Psoas muscle (tissue), 8 donors: ENCODE measurements around the gene CADM2. TPM values are rescaled to one million over a fixed set of nuclear protein-coding genes. Genes with fewer than 3 reads are reported as not detected.

Experiments used
- ATAC-seq, 4 donors: fragments of 200-7000 bp; cut with Tn5 transposase; one replicate each; pipeline ENCODE4 v1.9.1; 2020; ENCODE audit warnings: moderate library complexity in 3 of 4, mild to moderate bottlenecking in 2 of 4
- DNase-seq, 2 donors: peaks; one replicate each; pipeline ENCODE4 v3.0.0-alpha.2; 2020
- H3K27ac ChIP-seq: fragments of 200-600 bp; one replicate; pipeline ENCODE4 v1.8.0; 2022
- H3K27me3 ChIP-seq, 3 donors: fragments of 200-600 bp in 1 of 3; one replicate each; pipeline versions ENCODE4 v1.6.1 to v1.8.0; 2013 to 2022; ENCODE audit warnings: low read length in 2 of 3, mild to moderate bottlenecking in 2 of 3, moderate library complexity in 1 of 3; ENCODE audit not compliant: insufficient read depth in 3 of 3
- H3K36me3 ChIP-seq, 2 donors: fragments of 200-600 bp in 1 of 2; one replicate each; pipeline versions ENCODE4 v1.6.1 to v1.8.0; 2013 to 2022; ENCODE audit warnings: low read depth in 1 of 2, mild to moderate bottlenecking in 1 of 2, moderate library complexity in 1 of 2; ENCODE audit not compliant: insufficient read depth in 1 of 2
- H3K4me1 ChIP-seq: fragments of 200-600 bp; one replicate; pipeline ENCODE4 v1.8.0; 2022
- H3K4me3 ChIP-seq: fragments of 200-600 bp; one replicate; pipeline ENCODE4 v1.8.0; 2022; ENCODE audit warnings: mild to moderate bottlenecking
- H3K9me3 ChIP-seq: fragments of 200-600 bp; one replicate; pipeline ENCODE4 v1.8.0; 2022
- CTCF ChIP-seq: fragments of 200-600 bp; IDR thresholded peaks from one replicate; pipeline ENCODE4 v1.8.0; 2022; ENCODE audit warnings: antibody characterized with exemption
- WGBS, 3 donors: extraction: QIAGEN DNeasy Blood & Tissue Kit; methylation state at CpG; one replicate each; pipeline versions ENCODE4 v1.1.6 to v1.1.7; 2013; 5-methylcytosine and 5-hydroxymethylcytosine counted together
- intact Hi-C, 2 donors: fragments of 100-400 bp; cut with DNase I; formaldehyde crosslinking; loops; one replicate each; pipeline versions ENCODE4 v1.11.0 to v1.14.2; 2022
- polyA plus RNA-seq, 3 donors: library from polyadenylated mRNA; stranded (reverse); fragments of 200-250 nt; gene quantifications; one replicate each; pipeline ENCODE4 v1.2.3, GENCODE V29; 2013
- total RNA-seq, 4 donors: library from RNA; stranded (reverse); fragmentation: NEBNext Ultra II Directional in 2 of 4; extraction: Animal tissue kit (Norgen Biotek cat#: 25700) in 2 of 4; gene quantifications; one replicate each; pipeline versions ENCODE4 v1.2.1 to v1.2.4, GENCODE V29; 2021 to 2023
- donor health status: healthy with polysubstance abuse.
- donor health status: DM: no; HTN: no; CAD: no; lungs with moderate emphysema.
- donor health status: Bipolar disorder and iron deficiency.
- donor health status: healthy.
- donor health status: DM: yes; HTN: yes; CAD: no.
- donor health status: DM: no; HTN: no; CAD: no.
- donor health status: DM: no; HTN: no; CAD: no.
- donor health status: DM: yes; HTN: yes; CAD: no.

The CADM2 gene
- total and polyA plus RNA-seq, 7 donors: 3.6 to 15.7 (median 6.3) TPM

- Histone ChIP-seq H3K4me3 (no peak overlapping the region), H3K27me3 (no peaks in the 10 kb centered on the region), H3K4me1 (no peaks in the 10 kb centered on the region), H3K9me3 (no peaks in the 10 kb centered on the region), H3K36me3 (no peaks in the 10 kb centered on the region), H3K27ac (no peak overlapping the region)
- DNase-seq (no peak), ATAC-seq (no peak)
- WGBS, 3 donors: 49 to 55% (median 53%) methylated on average over 2 of the region's 2 CpGs
- no peak for TF ChIP-seq CTCF
- intact Hi-C loops: no loop called here
Measured at GRCh38 chr3:85626662-85627061, 667.9 kb downstream of the CADM2 start.

GRCh38 chr3:85627932-85628331, 669.1 kb downstream of the CADM2 start:
- no peak overlapping the region for H3K27ac ChIP-seq
- ATAC-seq (no peak), DNase-seq (no peak)
- H3K27me3 ChIP-seq: no peaks in the 10 kb centered on the region
- no peaks in the 10 kb centered on the region for H3K36me3 ChIP-seq
- intact Hi-C loops: no loop called here
- no peak for TF ChIP-seq CTCF
- no peaks in the 10 kb centered on the region for H3K9me3 ChIP-seq
- no peak overlapping the region for H3K4me3 ChIP-seq
- 72 to 79% (median 75%) methylated on average over 5 of the region's 5 CpGs for WGBS, 3 donors
- no peaks in the 10 kb centered on the region for H3K4me1 ChIP-seq

- no peak for TF ChIP-seq CTCF
- no peak for DNase-seq
- Histone ChIP-seq H3K4me3 (no peak overlapping the region), H3K9me3 (no peaks in the 10 kb centered on the region), H3K27me3 (no peaks in the 10 kb centered on the region), H3K27ac (no peak overlapping the region), H3K36me3 (no peaks in the 10 kb centered on the region), H3K4me1 (no peaks in the 10 kb centered on the region)
- no peak for ATAC-seq
- intact Hi-C loops: no loop called here
- WGBS, 3 donors: 95 to 100% (median 95%) methylated on average over 1 of the region's 1 CpG
Measured at GRCh38 chr3:85631070-85631469, 672.3 kb downstream of the CADM2 start.

GRCh38 chr3:85632921-85633320, 674.1 kb downstream of the CADM2 start:
- no peak overlapping the region for H3K27ac ChIP-seq
- intact Hi-C loops: no loop called here
- H3K4me1 ChIP-seq: no peaks in the 10 kb centered on the region
- no peak for TF ChIP-seq CTCF
- ATAC-seq: no peak
- H3K9me3 ChIP-seq: no peaks in the 10 kb centered on the region
- no peak overlapping the region for H3K4me3 ChIP-seq
- H3K27me3 ChIP-seq: no peaks in the 10 kb centered on the region
- H3K36me3 ChIP-seq: no peaks in the 10 kb centered on the region
- no peak for DNase-seq
- 84 to 85% (median 85%) methylated on average over 4 of the region's 4 CpGs for WGBS, 3 donors

GRCh38 chr3:85652360-85652759, 693.6 kb downstream of the CADM2 start:
- Histone ChIP-seq H3K9me3 (no peaks in the 10 kb centered on the region), H3K4me1 (no peaks in the 10 kb centered on the region), H3K27me3 (no peaks in the 10 kb centered on the region), H3K4me3 (no peak overlapping the region), H3K27ac (no peak overlapping the region), H3K36me3 (no peaks in the 10 kb centered on the region)
- WGBS, 3 donors: 94 to 96% (median 94%) methylated on average over 1 of the region's 1 CpG
- no peak for TF ChIP-seq CTCF
- no peak for ATAC-seq
- no peak for DNase-seq
- intact Hi-C loops: no loop called here
